Parathyroid adenoma (tissue), 2 donors: ENCODE results near the gene ITPRIPL1.

Source experiments
- H2AFZ ChIP-seq: fragments of 300-600 bp; sonication (generic); one replicate; pipeline ENCODE4 v1.7.0; 2017; ENCODE audit warnings: antibody characterized with exemption, mild to moderate bottlenecking
- H3K27ac ChIP-seq: fragments of 300-600 bp; sonication (generic); one replicate; pipeline ENCODE4 v1.7.0; 2017
- H3K27me3 ChIP-seq: fragments of 300-600 bp; sonication (generic); one replicate; pipeline ENCODE4 v1.7.0; 2017; ENCODE audit warnings: low read length; ENCODE audit not compliant: control insufficient read depth, insufficient read depth
- H3K36me3 ChIP-seq: fragments of 300-600 bp; sonication (generic); one replicate; pipeline ENCODE4 v1.7.0; 2017; ENCODE audit warnings: low read length; ENCODE audit not compliant: control insufficient read depth, insufficient read depth
- H3K4me1 ChIP-seq: fragments of 300-600 bp; sonication (generic); one replicate; pipeline ENCODE4 v1.7.0; 2017; ENCODE audit warnings: control low read depth
- H3K4me2 ChIP-seq: fragments of 300-600 bp; sonication (generic); one replicate; pipeline ENCODE4 v1.7.0; 2017; ENCODE audit warnings: low read length
- H3K4me3 ChIP-seq: fragments of 300-600 bp; sonication (generic); one replicate; pipeline ENCODE4 v1.7.0; 2017; ENCODE audit warnings: low read depth, low read length
- H3K79me2 ChIP-seq: fragments of 300-600 bp; sonication (generic); one replicate; pipeline ENCODE4 v1.7.0; 2017; ENCODE audit warnings: control low read depth
- H3K9ac ChIP-seq: fragments of 300-600 bp; sonication (generic); one replicate; pipeline ENCODE4 v1.7.0; 2017; ENCODE audit warnings: mild to moderate bottlenecking
- H3K9me3 ChIP-seq: fragments of 300-600 bp; sonication (generic); one replicate; pipeline ENCODE4 v1.7.0; 2017; ENCODE audit warnings: low read length; ENCODE audit not compliant: control insufficient read depth
- CTCF ChIP-seq: fragments of 300-600 bp; sonication (generic); IDR thresholded peaks from one replicate; pipeline ENCODE4 v1.7.0; 2017; ENCODE audit warnings: antibody characterized with exemption, mild to moderate bottlenecking
- donor health status: primary hyperparathyroidism.

Gene ITPRIPL1

GRCh38 chr2:96359866-96360265, 34.7 kb downstream of the ITPRIPL1 start:
- no peaks in the 10 kb centered on the region for H3K27me3 ChIP-seq
- H3K4me2 ChIP-seq: no peak overlapping the region
- no peak overlapping the region for H3K9ac ChIP-seq
- no peaks in the 10 kb centered on the region for H3K4me1 ChIP-seq
- H3K27ac ChIP-seq: no peak overlapping the region
- no peak overlapping the region for H2AFZ ChIP-seq
- no peak overlapping the region for H3K4me3 ChIP-seq
- H3K36me3 ChIP-seq: no peaks in the 10 kb centered on the region
- TF ChIP-seq CTCF: no peak
- no peaks in the 10 kb centered on the region for H3K79me2 ChIP-seq
- no peaks in the 10 kb centered on the region for H3K9me3 ChIP-seq

- H3K36me3 ChIP-seq: no peaks in the 10 kb centered on the region
- no peaks in the 10 kb centered on the region for H3K9me3 ChIP-seq
- H3K4me1 ChIP-seq: no peaks in the 10 kb centered on the region
- H3K27ac ChIP-seq: no peak overlapping the region
- no peak overlapping the region for H2AFZ ChIP-seq
- no peak for TF ChIP-seq CTCF
- H3K27me3 ChIP-seq: no peaks in the 10 kb centered on the region
- no peak overlapping the region for H3K4me3 ChIP-seq
- H3K4me2 ChIP-seq: no peak overlapping the region
- no peak overlapping the region for H3K9ac ChIP-seq
- no peaks in the 10 kb centered on the region for H3K79me2 ChIP-seq
Measured at GRCh38 chr2:96361751-96362150, 36.6 kb downstream of the ITPRIPL1 start.

- Histone ChIP-seq H3K79me2 (no peaks in the 10 kb centered on the region), H3K4me3 (no peak overlapping the region), H3K4me1 (peaks cover under 1% of the 10 kb centered on the region), H3K27ac (no peak overlapping the region), H2AFZ (no peak overlapping the region), H3K4me2 (no peak overlapping the region), H3K36me3 (no peaks in the 10 kb centered on the region), H3K9ac (no peak overlapping the region), H3K27me3 (no peaks in the 10 kb centered on the region), H3K9me3 (no peaks in the 10 kb centered on the region)
- TF ChIP-seq CTCF: no peak
Measured at GRCh38 chr2:96369186-96369585, 44.1 kb downstream of the ITPRIPL1 start.

- no peak for TF ChIP-seq CTCF
- H3K9me3 ChIP-seq: no peaks in the 10 kb centered on the region
- peak overlapping the region; percentile 5 for H2AFZ ChIP-seq
- peaks cover 5% of the 10 kb centered on the region for H3K4me1 ChIP-seq
- no peaks in the 10 kb centered on the region for H3K36me3 ChIP-seq
- H3K4me3 ChIP-seq: no peak overlapping the region
- no peak overlapping the region for H3K9ac ChIP-seq
- H3K79me2 ChIP-seq: no peaks in the 10 kb centered on the region
- H3K4me2 ChIP-seq: peak overlapping the region; percentile 15
- no peaks in the 10 kb centered on the region for H3K27me3 ChIP-seq
- H3K27ac ChIP-seq: no peak overlapping the region
Measured at GRCh38 chr2:96374211-96374951, 49.3 kb downstream of the ITPRIPL1 start.
